HG03175 (cell line): Measurements from ENCODE around the gene SRCIN1.
"Not testable (repeated sequence)": the region's sequence is repeated elsewhere in the genome, so short reads cannot be mapped to it uniquely, and the experiment has no call there.

Source experiments
- ATAC-seq: cut with Tn5 transposase; IDR thresholded peaks from one replicate; pipeline ENCODE4 v1.9.1; 2021; ENCODE audit warnings: mild to moderate bottlenecking, moderate library complexity; ENCODE audit not compliant: unreplicated experiment

The SRCIN1 gene

DNA sequence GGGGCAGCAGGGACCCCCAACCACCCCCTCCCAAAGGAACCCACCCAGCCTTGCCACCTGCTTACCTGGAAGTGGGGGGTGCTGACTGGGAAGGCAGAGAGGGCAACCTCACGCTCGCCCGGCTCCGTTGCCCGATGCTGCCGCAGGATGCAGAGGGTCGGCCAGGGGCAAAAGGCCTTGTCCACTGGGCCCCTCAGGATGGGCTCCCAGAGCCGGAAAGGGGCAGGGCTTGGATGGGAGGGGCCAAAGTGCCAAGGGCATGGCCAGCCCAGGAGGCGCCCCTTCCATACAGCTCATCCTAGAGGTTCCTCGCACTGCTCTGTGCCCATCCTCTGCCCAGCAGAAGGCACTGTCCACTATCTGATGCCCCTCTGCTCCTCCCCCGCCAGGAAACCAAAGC lies 59.4 kb downstream of the SRCIN1 start:
- ATAC-seq = no peak

DNA sequence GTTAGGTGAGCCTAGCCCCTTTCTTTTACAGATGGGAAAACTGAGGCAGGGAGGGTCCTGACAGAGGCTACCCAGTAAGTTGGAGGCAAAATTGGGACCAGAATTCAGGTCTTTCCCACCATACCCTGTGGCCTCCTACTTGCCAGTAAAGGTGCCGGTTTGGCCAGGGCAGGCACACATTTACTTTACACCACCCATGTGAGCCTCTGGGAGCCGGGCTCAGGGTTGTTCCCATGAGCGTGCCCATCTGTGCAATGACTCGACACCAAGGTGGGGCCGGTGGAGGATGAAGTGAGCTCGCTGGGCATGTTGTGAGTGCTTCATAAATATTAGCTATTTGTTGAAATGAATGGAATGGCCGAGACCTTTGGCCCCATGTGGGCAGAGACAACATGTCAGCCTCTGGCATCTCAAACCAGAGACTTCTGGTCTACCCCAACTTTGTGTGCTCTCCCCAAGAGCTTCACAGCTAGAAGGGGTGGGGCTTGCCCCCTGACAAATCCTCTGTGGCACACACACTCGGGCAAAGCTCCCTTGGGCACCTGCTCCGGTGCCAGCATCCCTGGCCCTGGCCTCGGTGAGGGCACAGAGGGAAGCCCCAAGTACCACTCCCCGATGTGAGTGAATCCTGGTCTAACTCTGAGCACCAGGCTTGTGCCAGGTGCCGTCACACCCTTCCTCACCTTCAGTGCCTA lies 60.1 kb downstream of the SRCIN1 start:
- no peak for ATAC-seq

DNA sequence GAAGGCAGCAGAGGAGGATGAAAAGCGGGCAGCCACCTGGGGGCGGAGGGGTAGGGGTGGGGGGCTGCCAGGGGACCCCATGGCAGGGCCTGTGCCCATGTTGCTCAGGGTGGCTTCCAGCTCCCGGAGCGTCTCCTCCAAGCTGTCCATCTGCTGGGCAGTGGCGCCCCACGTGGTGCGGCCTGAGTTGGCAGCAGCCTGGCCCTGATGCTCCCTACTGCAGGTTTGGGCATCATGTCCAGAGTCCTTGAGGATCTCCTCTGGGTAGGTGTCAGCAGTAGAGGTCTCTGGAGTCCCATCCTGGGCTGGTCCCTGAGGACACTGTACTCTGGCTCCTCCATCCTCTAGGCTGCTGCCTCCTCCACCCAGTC lies 60.9 kb downstream of the SRCIN1 start:
- ATAC-seq = no peak

DNA sequence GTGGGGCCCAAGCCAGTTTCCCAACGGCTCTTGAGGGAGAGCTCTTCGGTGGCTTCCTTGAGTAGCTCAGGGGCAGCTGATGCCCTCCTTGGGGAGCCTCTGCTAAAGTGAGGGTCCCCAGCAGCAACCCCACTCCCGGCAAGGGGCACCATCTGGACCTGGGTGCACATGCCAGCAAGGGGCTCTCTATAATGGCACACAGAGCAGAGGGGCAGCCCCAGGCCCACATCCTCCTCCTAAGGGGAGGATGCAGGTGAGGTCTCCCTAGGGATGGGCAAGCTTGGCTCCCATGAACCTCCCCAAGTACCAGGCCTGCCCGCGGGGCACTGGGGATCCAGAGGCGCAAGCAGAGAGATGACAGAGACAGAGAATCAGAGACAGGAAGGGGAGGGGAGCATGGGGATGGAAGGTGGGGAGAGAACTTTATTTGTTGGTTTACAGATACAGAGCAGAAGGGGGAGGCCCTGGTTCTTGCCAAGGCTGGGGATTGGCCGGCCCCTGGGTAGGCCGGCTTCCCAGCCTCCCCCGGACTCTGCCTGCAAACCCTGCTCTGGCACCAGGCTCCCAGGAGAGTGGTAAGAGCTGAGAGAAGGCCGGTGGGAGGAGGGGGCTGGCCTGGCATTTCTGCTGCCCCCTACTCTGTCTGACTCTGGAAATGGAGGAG lies 61.4 kb downstream of the SRCIN1 start:
- no peak for ATAC-seq

DNA sequence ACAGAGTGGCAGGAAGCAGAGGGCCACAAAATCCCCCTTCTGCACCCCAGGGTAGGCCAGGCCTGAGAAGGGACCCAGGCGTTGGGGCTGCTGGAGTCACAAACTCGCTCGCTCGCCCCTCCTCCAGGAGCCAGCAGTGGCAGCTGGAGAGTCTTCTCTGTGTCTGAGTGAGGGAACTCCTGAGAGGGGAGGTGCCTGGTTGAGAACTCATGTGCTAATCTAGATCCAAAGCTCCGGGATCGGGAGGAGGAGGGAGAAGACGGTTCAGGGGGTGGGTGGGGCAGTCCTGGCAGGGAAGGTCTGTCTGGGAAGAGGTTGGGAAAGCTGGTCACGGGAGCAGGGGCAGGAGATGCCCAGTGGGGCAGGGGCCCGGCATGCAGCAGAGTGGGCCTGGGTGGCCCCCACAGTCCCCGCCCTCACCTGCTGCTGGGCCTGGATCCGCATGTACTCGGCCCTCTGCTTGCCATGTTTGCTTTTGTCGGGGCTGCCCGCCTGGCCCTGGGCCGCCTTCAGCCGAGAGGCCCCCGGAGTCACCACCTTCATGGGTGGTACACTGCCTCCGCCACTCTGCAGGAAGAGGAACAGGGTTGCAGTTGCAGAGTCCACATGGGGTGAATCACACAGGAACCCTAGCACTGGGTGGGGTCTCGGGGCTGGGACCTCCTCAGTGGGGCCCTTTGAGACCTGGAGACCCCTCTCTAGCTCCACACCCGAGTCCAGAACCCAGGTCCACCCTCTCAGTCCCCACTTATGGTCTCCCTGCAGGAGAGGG lies 62.2 kb downstream of the SRCIN1 start:
- no peak for ATAC-seq

DNA sequence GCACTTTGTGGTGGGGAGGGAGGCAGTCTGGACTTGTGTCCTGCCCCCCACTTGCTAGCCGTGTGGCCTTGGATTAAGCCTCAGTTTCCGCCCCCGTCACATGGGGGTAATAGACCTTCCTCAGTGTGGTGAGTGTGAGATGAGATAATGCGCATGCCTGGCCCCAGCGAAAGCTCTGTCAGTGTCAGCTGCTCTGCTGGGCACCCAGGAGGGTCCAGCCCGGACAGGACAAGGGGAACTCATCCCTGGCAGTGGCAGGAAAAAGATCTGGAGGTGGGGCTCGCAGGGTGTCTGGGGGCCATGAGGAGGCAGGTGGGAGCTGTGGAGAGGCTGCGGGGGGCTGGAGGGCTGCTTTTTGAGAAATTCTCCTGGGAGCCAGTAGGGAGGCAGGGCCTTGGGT lies 63.5 kb downstream of the SRCIN1 start:
- no peak for ATAC-seq

DNA sequence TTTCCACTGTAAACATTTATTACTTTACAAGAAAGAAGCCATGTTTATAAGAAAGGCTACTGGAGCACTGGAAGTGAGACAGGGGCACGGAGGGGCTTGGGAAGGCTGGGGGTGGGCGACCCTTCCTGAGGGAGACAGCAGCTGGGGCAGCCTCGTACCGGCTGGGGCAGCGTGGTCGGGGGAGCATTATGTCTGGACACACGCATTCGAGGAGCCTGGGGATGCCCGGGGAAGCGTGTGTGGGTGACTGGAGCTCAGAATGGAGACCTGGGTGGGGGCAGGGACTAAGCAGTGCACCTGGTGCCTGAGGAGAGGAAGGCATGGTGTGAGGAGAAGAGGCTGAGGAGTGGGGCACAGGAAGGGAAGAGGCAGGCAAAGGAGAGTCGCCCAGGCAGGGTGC lies 64.5 kb downstream of the SRCIN1 start:
- no peak for ATAC-seq

DNA sequence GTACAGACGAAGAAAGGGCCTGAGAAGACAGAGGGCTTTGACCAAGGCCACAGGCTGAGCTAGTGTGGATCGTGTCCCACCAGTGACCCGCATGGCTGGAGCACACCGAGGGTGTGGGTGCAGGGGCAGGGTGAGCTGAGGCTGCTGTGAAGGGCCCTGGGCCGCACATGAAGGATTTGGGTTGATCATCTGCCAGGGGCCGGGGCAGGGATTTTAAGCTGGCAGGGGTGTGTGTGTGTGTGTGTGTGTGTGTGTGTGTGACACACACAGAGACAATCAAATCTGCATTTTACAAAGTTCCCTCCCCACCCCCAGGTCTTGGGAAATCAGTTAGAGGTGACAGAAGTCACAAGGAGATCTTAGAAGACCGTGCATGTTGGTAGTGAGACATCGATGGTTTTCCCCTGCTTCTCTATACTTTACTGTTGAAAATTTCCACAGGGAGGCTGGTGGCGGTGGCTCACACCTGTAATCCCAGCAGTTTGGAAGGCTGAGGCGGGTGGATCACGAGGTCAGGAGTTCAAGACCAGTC lies 65.2 kb downstream of the SRCIN1 start:
- no peak for ATAC-seq

DNA sequence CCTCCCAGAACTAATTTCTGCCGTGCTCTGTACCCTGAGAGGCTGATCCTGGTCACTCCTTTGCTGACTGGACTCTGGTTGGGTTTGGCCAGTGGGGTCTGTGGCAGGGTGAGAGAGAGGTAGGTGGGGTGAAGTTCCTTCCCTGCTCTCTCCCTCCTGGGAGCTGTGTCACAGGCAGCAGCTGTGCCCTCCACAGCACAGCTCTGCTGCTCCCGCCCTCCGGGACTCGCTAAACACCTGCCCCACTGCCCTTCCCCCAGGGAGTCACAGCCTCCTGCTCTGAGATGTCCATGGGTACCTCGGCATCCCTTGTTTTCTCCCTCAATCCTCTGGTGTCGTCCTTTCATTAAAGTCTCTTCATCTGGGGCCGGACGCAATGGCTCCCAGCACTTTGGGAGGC lies 66.4 kb downstream of the SRCIN1 start:
- no peak for ATAC-seq

DNA sequence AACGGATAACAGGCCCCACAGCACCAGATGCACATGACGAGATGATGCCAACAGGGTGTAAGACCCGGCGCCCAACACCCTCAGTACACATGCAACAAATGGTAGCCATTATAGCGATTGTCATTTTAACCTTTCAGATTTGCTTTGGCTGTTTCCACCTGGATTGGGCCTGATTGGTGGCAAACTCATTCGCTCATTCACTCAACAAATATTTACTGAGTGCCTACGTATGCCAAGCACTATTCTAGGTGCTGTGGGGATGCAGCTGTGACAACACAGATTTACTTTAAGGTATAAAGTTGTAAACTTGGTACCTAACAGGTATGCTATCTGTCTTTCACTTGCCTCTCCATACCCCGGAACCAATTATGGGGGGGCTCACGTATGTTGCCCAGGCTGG lies 66.8 kb downstream of the SRCIN1 start:
- ATAC-seq = no peak

DNA sequence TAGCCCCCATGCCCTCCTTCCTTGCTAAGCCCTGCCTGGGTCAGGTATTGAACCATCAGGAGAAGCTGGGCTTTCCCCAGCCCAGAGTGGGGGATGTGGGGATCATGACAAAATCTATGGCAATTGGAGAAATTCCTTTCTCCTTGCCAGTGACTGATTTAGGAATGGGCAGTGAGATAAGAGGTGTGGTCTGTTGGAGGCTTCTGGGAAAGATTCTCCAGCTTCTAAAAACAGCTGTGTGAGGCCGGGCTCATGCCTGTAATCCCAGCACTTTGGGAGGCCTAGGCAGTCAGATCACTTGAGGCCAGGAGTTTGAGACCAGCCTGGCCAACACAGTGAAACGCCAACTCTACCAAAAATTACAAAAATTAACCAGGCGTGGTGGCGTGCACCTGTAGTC lies 69.1 kb downstream of the SRCIN1 start:
- no peak for ATAC-seq

DNA sequence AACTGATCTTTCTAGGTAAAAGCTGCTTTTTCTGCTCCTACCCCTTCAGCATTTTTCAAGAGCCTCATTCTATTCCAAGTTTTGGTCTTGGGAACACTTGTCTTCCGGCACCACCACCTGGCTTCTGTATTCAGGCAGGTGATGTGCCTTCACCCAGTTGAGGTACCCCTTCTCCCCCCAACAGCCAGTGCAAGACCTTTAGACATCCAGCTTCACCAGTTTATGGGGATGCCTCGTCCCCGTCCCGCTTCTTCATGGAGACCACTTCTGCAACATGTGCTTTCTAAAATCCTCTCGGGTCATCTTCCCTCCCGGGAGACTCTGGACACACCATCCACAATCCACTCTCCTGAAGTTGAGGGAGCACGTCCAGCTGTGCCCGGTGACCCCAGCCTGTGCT lies 69.9 kb downstream of the SRCIN1 start:
- ATAC-seq = no peak

DNA sequence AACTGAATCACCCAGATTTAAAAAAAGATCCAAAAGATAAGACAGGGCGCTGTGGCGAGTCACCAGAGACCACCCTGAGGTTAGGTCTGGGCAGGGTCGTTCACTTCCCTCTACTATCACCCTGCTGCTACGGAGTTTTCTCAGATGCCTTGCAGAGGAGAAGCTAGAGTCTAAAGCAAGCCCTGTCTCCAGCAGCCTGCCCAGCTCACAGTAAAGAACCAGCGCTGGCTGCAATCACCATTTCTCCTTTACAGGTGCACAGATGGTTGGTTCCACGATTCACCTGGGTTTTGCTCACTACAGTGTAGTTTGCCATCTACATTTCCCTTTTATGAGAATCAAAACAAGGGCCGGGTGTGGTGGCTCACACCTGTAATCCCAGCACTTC lies 71.3 kb downstream of the SRCIN1 start:
- ATAC-seq = no peak

DNA sequence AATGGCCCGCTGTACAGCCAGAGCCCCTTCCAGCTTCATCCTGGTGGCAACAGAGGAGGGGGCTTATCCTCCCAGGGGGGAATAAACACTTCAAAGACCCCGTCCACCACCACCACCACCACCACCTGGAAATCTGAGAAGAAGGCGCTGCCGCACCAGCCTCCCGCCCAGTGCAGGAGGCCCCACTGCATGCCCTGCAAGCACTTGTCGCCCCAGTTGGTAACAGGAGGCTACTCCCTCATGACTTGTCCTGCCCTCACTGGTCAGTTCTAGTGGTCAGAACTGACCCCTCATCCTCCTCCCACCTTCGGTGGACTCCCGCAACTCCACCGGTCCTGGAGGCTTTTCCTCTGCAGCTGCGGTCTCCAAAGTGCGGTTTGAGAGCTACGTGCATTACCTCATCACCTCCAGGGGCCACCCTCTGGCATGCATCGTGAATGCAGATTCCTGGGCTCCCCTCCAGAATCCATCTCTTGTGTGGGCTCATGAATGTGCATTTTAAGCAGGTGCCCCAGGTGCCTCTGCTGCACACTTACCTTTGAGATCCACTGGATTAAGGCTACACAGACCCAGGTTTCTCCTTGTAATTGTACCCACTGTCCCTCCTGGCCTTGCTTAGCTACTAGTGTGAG lies 71.8 kb downstream of the SRCIN1 start:
- ATAC-seq = no peak

DNA sequence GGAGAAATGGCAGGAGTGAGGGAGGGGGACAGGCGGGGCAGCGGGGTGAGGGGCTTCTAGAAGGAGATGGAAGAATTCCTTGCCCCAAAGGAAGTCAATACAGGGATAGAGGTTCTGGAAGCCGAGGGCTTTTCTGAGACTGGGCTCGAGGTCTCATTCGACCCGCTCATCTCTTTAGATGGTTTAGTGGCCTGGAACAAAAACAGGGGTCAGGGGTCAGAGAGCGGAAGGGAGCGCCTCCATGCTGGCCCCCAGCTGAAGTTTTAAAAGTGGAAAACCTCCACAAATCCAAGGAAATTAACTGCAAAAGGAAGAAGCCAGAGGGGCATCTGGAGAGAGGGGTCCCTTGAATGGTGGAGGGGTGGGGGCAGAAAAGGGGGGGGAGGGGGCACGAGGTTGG lies 72.5 kb downstream of the SRCIN1 start:
- ATAC-seq = no peak

DNA sequence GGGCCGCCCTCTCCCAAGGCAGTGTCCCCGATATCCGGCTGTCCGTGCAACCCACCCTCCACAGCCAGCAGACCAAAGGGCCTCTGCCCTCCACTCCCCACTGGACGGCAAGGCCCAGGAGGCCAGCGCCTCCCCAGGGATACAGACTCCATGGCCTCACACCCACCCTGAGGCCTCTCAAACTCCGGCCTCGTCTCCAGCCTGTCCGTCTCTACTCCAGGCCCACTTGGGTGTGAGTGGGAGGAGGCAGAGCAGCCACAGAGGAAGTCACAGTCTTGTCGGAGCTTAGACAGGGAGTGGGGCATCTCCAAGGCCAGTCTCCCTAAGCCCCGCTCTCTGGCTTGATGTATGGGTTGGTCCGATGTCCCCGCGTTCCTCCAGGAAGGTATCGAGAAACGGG lies 73.3 kb downstream of the SRCIN1 start:
- ATAC-seq = no peak

DNA sequence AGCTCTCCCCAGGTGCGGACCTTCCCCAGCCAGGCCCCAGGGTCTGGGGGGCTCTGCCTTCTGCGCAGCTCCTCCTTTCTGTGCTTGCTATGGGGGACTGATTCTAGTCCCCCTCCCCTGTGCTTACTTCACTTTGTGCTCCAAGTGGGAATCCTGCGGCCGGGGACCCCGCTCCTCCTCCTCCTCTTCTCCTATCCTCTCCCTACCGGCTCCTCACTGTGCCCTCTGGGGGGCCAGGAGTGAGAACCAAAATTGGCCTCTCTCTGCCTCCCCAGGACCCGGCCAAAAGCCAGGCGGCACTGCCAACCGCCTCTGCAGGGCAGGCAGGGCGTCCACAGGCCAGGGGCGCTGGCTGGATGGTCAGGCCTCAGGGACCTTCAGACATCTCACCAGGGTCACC lies 74.0 kb downstream of the SRCIN1 start:
- not testable (repeated sequence) for ATAC-seq

DNA sequence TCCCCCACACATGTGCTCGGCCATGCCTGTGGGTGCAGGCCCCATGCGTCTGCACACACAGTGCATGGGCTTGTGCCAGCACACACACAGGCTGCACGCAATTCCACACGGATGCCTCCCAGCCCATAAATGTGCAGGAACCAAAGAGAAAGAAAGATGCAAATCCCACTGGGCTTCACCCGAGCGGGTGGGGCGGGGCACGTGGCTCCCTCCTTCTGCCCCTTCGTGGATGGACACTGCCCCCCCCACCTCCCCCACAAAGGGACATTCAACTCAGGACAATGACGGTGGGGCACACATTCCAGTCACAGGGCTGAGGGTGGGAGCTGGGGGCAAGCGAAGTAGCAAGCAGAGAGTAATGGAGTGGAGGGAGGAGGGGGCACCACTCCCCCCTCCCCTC lies 74.9 kb downstream of the SRCIN1 start:
- not testable (repeated sequence) for ATAC-seq

DNA sequence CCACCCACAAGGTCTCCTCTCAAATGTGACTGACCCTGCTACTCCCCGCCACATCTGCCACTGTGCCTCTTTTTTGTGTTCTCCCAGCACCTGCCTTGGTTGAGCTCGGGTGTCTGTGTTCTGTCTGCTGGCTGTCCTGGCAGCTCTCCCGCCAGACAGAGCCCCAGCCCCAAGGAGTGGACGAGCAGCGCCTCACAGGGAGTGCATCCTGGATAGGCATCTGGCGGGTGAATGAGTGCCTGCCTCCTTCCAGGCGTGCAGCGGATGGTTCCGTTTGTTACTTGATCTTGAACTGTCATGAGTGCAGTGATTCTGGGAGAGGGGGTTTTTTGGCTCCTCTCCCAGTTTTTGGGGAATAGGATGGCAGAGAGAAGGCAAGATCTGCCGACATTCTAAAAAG lies 77.6 kb downstream of the SRCIN1 start:
- not testable (repeated sequence) for ATAC-seq

DNA sequence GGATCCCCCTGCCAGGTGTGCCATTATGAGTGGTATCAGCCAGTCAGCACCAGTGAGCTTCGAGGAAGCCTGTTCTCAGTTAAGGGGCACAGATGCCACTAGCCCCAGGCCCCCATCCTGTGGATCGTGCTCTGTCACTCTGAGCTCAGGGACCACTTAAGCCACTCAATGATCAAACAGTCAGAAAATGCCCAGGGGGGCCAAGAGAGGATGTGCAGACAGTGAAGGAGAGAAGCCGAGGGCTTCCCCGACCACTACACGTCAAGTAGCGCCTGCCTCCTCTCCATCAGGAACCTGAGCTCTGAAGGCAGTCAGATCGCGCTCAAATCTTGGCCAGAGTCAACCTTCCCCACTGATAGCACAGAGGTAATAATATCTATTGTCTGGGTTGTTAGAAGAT lies 79.2 kb downstream of the SRCIN1 start:
- ATAC-seq = not testable (repeated sequence)

DNA sequence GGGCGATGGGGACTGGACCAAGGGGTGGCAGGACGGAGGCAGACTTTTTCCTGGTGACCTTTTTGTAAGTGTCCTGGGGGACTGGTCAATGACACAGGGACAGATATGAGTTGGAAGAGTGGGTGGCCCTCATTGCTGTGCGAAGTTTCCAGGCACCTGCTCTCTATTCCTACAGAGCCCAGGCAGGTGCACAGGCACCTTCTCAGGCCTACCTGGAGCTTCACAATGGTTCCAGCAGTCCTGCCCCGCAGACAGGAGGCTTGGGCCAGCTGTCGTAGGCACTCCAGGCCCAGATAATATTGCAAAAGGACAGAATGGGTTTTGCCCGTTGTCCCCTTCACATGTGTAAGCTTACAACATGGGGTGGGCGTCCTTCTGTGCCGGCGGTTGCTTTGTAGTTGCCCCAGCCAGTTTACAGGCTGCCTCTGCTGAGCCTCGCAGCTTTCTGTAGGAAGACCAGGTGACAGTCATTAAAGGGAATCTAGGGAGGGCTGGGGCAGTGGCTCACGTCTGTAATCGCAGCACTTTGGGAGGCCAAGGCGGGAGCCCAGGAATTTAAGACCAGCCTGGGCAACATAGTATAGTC lies 93.2 kb downstream of the SRCIN1 start:
- ATAC-seq = no peak
